Vagina (tissue), 2 donors: ENCODE measurements around the gene PKN1. TPM values are rescaled to one million over a fixed set of nuclear protein-coding genes. Genes with fewer than 3 reads are reported as not detected.

ENCODE experiments used
- DNase-seq, 2 donors: peaks; one replicate each; pipeline ENCODE4 v3.0.0-alpha.2; 2017; ENCODE audit errors: extremely low spot score in 2 of 2
- H3K27ac ChIP-seq: fragments of 200-600 bp; sonication (generic); one replicate; pipeline ENCODE4 v1.5.1; 2019
- H3K27me3 ChIP-seq: fragments of 200-600 bp; sonication (generic); one replicate; pipeline ENCODE4 v1.5.1; 2019
- H3K36me3 ChIP-seq, 2 donors: fragments of 200-600 bp; sonication (generic); one replicate each; pipeline ENCODE4 v1.5.1; 2017 to 2019
- H3K4me1 ChIP-seq: fragments of 200-600 bp; sonication (generic); one replicate; pipeline ENCODE4 v1.5.1; 2019
- H3K4me3 ChIP-seq, 2 donors: fragments of 200-600 bp; sonication (generic); 1 replicate in 1 of 2; 2 replicates in 1 of 2; pipeline ENCODE4 v1.5.1; 2016 to 2019
- H3K9me3 ChIP-seq: fragments of 200-600 bp; sonication (generic); one replicate; pipeline ENCODE4 v1.5.1; 2019
- CTCF ChIP-seq, 3 experiments: fragments of 450-650 bp in 2 of 3; fragments of 200-600 bp in 1 of 3; sonication (generic) in 1 of 3; IDR thresholded peaks; one replicate each; pipeline ENCODE4 v1.5.1; 2017 to 2019; ENCODE audit warnings: antibody characterized with exemption in 3 of 3, mild to moderate bottlenecking in 2 of 3, moderate library complexity in 2 of 3
- POLR2A ChIP-seq, 2 donors: fragments of 450-650 bp; IDR thresholded peaks; one replicate each; pipeline ENCODE4 v1.6.1; 2017; ENCODE audit warnings: antibody characterized with exemption in 2 of 2, mild to moderate bottlenecking in 2 of 2, moderate library complexity in 2 of 2
- POLR2AphosphoS5 ChIP-seq, 2 donors: sonication (generic); formaldehyde crosslinking; IDR thresholded peaks; one replicate each; pipeline ENCODE4 v1.9.0; 2017; ENCODE audit warnings: antibody characterized with exemption in 2 of 2, mild to moderate bottlenecking in 2 of 2, low read depth in 1 of 2; ENCODE audit not compliant: insufficient read depth in 1 of 2
- intact Hi-C: fragments of 100-400 bp; cut with DNase I; formaldehyde crosslinking; loops from one replicate; pipeline ENCODE4 v1.15.1; 2023
- total RNA-seq: library from RNA; depleted of rRNA; stranded (reverse); fragments of >200 nt; gene quantifications from one replicate; pipeline ENCODE4 v1.2.3, GENCODE V29; 2016

PKN1 gene
- total RNA-seq, 1 donor from 2014 or later = 72.7 TPM

GRCh38 chr19:14408491-14409145, 24.5 kb upstream of the PKN1 start:
- TF ChIP-seq CTCF (IDR thresholded peaks at IDR 0.05) (no peak), POLR2AphosphoS5 (IDR thresholded peaks at IDR 0.05; ENCODE audit: insufficient read depth in 1 of 2, low read depth in 1 of 2) (no peak), POLR2A (IDR thresholded peaks at IDR 0.05) (no peak)
- Histone ChIP-seq H3K9me3 (no peaks in the 10 kb centered on the region), H3K27ac (no peak overlapping the region), H3K27me3 (no peaks in the 10 kb centered on the region), H3K36me3 (peaks cover 0 to 64% of the 10 kb centered on the region in 2 donors), H3K4me1 (peaks cover 23% of the 10 kb centered on the region), H3K4me3 (no peak overlapping the region)
- intact Hi-C loops = no loop called here
- no peak for DNase-seq

- TF ChIP-seq POLR2A (IDR thresholded peaks at IDR 0.05) = no peak
- no peak for TF ChIP-seq CTCF (IDR thresholded peaks at IDR 0.05)
- TF ChIP-seq POLR2AphosphoS5 (IDR thresholded peaks at IDR 0.05; ENCODE audit: insufficient read depth in 1 of 2, low read depth in 1 of 2) = no peak
- H3K36me3 ChIP-seq = peaks cover 0 to 64% of the 10 kb centered on the region in 2 donors
- no peak for DNase-seq
- H3K27ac ChIP-seq = no peak overlapping the region
- H3K9me3 ChIP-seq = no peaks in the 10 kb centered on the region
- no peak overlapping the region for H3K4me3 ChIP-seq
- peaks cover 30% of the 10 kb centered on the region for H3K4me1 ChIP-seq
- intact Hi-C loops = loop anchor here (10.0 kb wide), 1 partner anchor 205 kb away; the partner anchor contains the start of gene ADGRL1
- no peaks in the 10 kb centered on the region for H3K27me3 ChIP-seq
Measured at GRCh38 chr19:14409146-14410023, 23.7 kb upstream of the PKN1 start.

- intact Hi-C loops = loop anchor here (10.0 kb wide), 1 partner anchor 206 kb away; the partner anchor contains the start of gene ADGRL1
- no peak overlapping the region for H3K4me3 ChIP-seq
- DNase-seq = no peak
- peaks cover 0 to 64% of the 10 kb centered on the region in 2 donors for H3K36me3 ChIP-seq
- peaks cover 37% of the 10 kb centered on the region for H3K4me1 ChIP-seq
- TF ChIP-seq POLR2AphosphoS5 (IDR thresholded peaks at IDR 0.05; ENCODE audit: insufficient read depth in 1 of 2, low read depth in 1 of 2) (no peak), CTCF (IDR thresholded peaks at IDR 0.05) (no peak), POLR2A (IDR thresholded peaks at IDR 0.05) (no peak)
- no peaks in the 10 kb centered on the region for H3K27me3 ChIP-seq
- H3K9me3 ChIP-seq = no peaks in the 10 kb centered on the region
- H3K27ac ChIP-seq = no peak overlapping the region
Measured at GRCh38 chr19:14410091-14411051, 22.7 kb upstream of the PKN1 start.

- H3K36me3 ChIP-seq = peaks cover 0 to 64% of the 10 kb centered on the region in 2 donors
- H3K27me3 ChIP-seq = no peaks in the 10 kb centered on the region
- H3K27ac ChIP-seq = no peak overlapping the region
- H3K4me1 ChIP-seq = peaks cover 42% of the 10 kb centered on the region
- H3K4me3 ChIP-seq = no peak overlapping the region
- TF ChIP-seq POLR2AphosphoS5 (IDR thresholded peaks at IDR 0.05; ENCODE audit: insufficient read depth in 1 of 2, low read depth in 1 of 2) (no peak), CTCF (IDR thresholded peaks at IDR 0.05) (no peak), POLR2A (IDR thresholded peaks at IDR 0.05) (no peak)
- DNase-seq = no peak
- H3K9me3 ChIP-seq = no peaks in the 10 kb centered on the region
- intact Hi-C loops = loop anchor here (10.0 kb wide), 1 partner anchor 207 kb away; the partner anchor contains the start of gene ADGRL1
Measured at GRCh38 chr19:14411161-14411937, 21.8 kb upstream of the PKN1 start.
